ENCODE data around the gene PABPC3.

Gene PABPC3

DNA sequence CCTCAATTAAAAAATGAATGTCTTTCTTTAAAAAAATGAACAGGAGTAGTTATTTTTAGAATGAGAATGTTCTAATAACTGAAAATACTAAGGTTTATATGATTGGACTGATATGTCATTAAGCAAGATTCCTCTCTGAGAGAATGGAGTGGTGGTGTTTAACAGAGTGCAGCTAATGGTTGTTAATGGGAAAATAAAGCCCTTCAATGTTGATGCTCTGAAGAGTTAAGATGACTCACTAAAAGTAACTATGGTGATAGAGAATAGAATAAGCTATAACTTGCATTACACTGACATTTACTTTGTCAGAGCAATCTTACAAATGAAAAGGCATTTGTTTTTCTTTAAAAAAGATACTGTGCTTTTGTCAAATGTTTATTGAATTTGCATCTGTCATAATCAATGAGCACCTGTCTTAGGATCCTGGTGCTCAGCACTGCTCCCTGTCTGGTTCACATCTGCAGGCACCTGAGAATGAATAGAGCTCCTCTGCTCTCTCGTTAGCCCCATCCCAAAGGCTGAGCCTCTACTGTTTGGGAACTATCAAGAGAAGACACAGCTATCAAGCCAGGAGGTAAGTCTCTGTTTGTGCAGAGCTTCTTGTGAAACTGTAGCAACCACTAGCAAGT lies 15.1 kb downstream of the PABPC3 start:
- Histone ChIP-seq H3K27me3 (replicated peaks in 2 of 5; ENCODE audit: control insufficient read depth in 4 of 5, insufficient read depth in 5 of 5, low read length in 4 of 5) (peaks cover 0 to 23% (median 11%) of the 10 kb centered on the region in 5 experiments), H3K9me3 (ENCODE audit: control extremely low read depth in 1 of 5, control insufficient read depth in 4 of 5, insufficient read depth in 2 of 5, low read depth in 1 of 5, low read length in 4 of 5) (no peaks in the 10 kb centered on the region), H3K27ac (ENCODE audit: insufficient read depth in 1 of 2, low read depth in 1 of 2, low read length in 2 of 2, poor library complexity in 1 of 2, severe bottlenecking in 2 of 2) (no peak overlapping the region), H3K4me1 (ENCODE audit: control extremely low read depth in 1 of 4, control insufficient read depth in 4 of 4, insufficient read depth in 4 of 4, low read length in 3 of 4) (peaks cover 0 to 2% (median 0%) of the 10 kb centered on the region in 4 experiments), H3K36me3 (ENCODE audit: control insufficient read depth in 4 of 4, insufficient read depth in 4 of 4, low read length in 3 of 4) (no peaks in the 10 kb centered on the region), H3K4me3 (ENCODE audit: control insufficient read depth in 1 of 7, extremely low read depth in 1 of 7, insufficient read depth in 4 of 7, low read depth in 2 of 7, low read length in 6 of 7) (no peak overlapping the region)
- POLR2A ChIA-PET: no interaction called here
- CTCF ChIA-PET: interaction anchor here (1.3 to 4.3 kb wide), 4 partner anchors 10 to 120 kb away, joined by 3 to 36 read pairs (median 11); no protein-coding TSS in a partner anchor
- WGBS (ENCODE audit: insufficient coverage): no CpG with 5 or more reads among the region's 1 CpG
- DNase-seq: no peak

DNA sequence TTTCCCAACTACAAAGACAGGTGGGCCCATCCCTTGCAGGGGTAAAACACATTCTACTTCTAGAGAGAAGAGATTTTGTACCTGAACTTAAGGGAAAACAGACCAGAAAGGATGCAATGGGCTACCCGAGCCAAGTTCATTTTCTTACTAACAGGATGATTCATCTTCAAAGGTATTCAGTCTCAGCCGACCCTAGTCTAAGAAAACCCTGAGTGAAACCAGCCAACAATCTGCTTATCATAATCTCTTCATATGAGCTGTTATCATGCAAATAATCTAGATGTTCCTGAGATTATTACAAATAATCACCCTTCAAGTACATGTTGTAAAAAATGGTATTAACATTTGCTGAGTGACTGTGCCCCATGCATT lies 15.6 kb downstream of the PABPC3 start:
- no peak for DNase-seq
- POLR2A ChIA-PET: no interaction called here
- Histone ChIP-seq H3K27ac (ENCODE audit: insufficient read depth in 1 of 2, low read depth in 1 of 2, low read length in 2 of 2, poor library complexity in 1 of 2, severe bottlenecking in 2 of 2) (no peak overlapping the region), H3K36me3 (ENCODE audit: control insufficient read depth in 4 of 4, insufficient read depth in 4 of 4, low read length in 3 of 4) (no peaks in the 10 kb centered on the region), H3K4me1 (ENCODE audit: control extremely low read depth in 1 of 4, control insufficient read depth in 4 of 4, insufficient read depth in 4 of 4, low read length in 3 of 4) (peaks cover 0 to 2% (median 0%) of the 10 kb centered on the region in 4 experiments), H3K9me3 (ENCODE audit: control extremely low read depth in 1 of 5, control insufficient read depth in 4 of 5, insufficient read depth in 2 of 5, low read depth in 1 of 5, low read length in 4 of 5) (no peaks in the 10 kb centered on the region), H3K27me3 (replicated peaks in 2 of 5; ENCODE audit: control insufficient read depth in 4 of 5, insufficient read depth in 5 of 5, low read length in 4 of 5) (peaks cover 0 to 23% (median 9%) of the 10 kb centered on the region in 5 experiments), H3K4me3 (ENCODE audit: control insufficient read depth in 1 of 7, extremely low read depth in 1 of 7, insufficient read depth in 4 of 7, low read depth in 2 of 7, low read length in 6 of 7) (no peak overlapping the region)
- WGBS (ENCODE audit: insufficient coverage): 100% methylated on average over 1 of the region's 2 CpGs
- CTCF ChIA-PET: interaction anchor here (1.0 to 4.3 kb wide), 4 partner anchors 10 to 120 kb away, joined by 3 to 36 read pairs (median 11); no protein-coding TSS in a partner anchor

DNA sequence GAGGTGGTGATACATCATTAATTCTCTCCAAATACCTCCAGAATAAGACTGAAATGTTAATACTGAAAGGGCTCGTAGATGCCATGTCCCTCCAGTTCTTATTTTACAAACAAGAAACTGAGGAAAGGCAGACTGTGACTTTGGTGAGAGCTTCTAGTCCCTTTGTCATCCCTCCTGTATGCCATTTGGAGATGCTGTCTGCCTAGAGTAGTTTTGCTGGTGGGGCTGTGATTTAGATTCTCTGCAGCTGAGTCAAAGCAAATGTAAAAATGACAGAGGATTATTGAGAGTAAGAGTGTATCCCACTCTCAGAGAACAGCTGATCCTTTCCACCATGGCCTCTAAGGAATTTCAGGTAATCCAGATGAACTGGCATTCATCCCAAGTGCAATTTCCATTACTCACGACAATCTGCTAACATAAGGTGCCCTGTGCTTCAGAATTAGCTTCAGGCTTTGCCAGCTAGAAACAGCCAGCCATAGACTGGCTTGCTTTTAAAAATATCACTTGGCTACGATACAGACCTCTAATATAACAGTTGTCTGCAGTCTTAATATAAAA lies 16.8 kb downstream of the PABPC3 start:
- H3K36me3 ChIP-seq (ENCODE audit: control insufficient read depth in 4 of 4, insufficient read depth in 4 of 4, low read length in 3 of 4): no peaks in the 10 kb centered on the region
- H3K4me3 ChIP-seq (ENCODE audit: control insufficient read depth in 1 of 7, extremely low read depth in 1 of 7, insufficient read depth in 4 of 7, low read depth in 2 of 7, low read length in 6 of 7): no peak overlapping the region
- ChIA-PET POLR2A (no interaction called here), CTCF (interaction anchor here (1.0 to 4.3 kb wide), 10 partner anchors 9 to 114 kb away, joined by 3 to 36 read pairs (median 4); partner anchors contain the start of gene PABPC3)
- no peak for DNase-seq
- no peak overlapping the region for H3K27ac ChIP-seq (ENCODE audit: insufficient read depth in 1 of 2, low read depth in 1 of 2, low read length in 2 of 2, poor library complexity in 1 of 2, severe bottlenecking in 2 of 2)
- H3K27me3 ChIP-seq (replicated peaks in 2 of 5; ENCODE audit: control insufficient read depth in 4 of 5, insufficient read depth in 5 of 5, low read length in 4 of 5): peaks cover 0 to 22% (median 6%) of the 10 kb centered on the region in 5 experiments
- 75% methylated on average over 1 of the region's 3 CpGs for WGBS (ENCODE audit: insufficient coverage)
- peaks cover 0 to 2% (median 0%) of the 10 kb centered on the region in 4 experiments for H3K4me1 ChIP-seq (ENCODE audit: control extremely low read depth in 1 of 4, control insufficient read depth in 4 of 4, insufficient read depth in 4 of 4, low read length in 3 of 4)
- H3K9me3 ChIP-seq (ENCODE audit: control extremely low read depth in 1 of 5, control insufficient read depth in 4 of 5, insufficient read depth in 2 of 5, low read depth in 1 of 5, low read length in 4 of 5): no peaks in the 10 kb centered on the region

DNA sequence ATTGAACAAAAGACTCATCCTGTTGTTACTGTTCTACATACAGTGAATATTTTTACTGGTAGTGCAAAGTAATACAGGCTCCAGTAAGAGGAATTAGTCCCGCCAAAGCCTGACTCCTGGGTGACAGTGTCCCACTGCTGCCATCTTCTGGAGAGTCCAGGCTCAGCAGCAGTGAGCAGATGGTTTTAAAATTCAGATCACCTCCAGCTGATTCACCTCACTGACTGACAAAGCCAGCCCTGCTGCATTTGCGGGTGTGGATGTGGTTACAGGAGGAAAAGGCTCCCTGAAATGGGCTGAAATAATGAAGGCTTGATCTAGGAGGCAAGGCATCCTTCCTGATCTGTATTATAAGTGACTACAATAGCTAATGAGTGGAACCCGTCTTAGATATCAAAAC lies 18.3 kb downstream of the PABPC3 start:
- Histone ChIP-seq H3K4me1 (ENCODE audit: control extremely low read depth in 1 of 4, control insufficient read depth in 4 of 4, insufficient read depth in 4 of 4, low read length in 3 of 4) (peaks cover 0 to 2% (median under 1%) of the 10 kb centered on the region in 4 experiments), H3K27ac (ENCODE audit: insufficient read depth in 1 of 2, low read depth in 1 of 2, low read length in 2 of 2, poor library complexity in 1 of 2, severe bottlenecking in 2 of 2) (no peak overlapping the region), H3K27me3 (replicated peaks in 2 of 5; ENCODE audit: control insufficient read depth in 4 of 5, insufficient read depth in 5 of 5, low read length in 4 of 5) (peaks cover 0 to 29% (median 7%) of the 10 kb centered on the region in 5 experiments), H3K9me3 (ENCODE audit: control extremely low read depth in 1 of 5, control insufficient read depth in 4 of 5, insufficient read depth in 2 of 5, low read depth in 1 of 5, low read length in 4 of 5) (no peaks in the 10 kb centered on the region), H3K4me3 (ENCODE audit: control insufficient read depth in 1 of 7, extremely low read depth in 1 of 7, insufficient read depth in 4 of 7, low read depth in 2 of 7, low read length in 6 of 7) (no peak overlapping the region), H3K36me3 (ENCODE audit: control insufficient read depth in 4 of 4, insufficient read depth in 4 of 4, low read length in 3 of 4) (no peaks in the 10 kb centered on the region)
- 36% methylated on average over 2 of the region's 3 CpGs for WGBS (ENCODE audit: insufficient coverage)
- CTCF ChIA-PET: interaction anchor here (0.8 to 4.3 kb wide), 12 partner anchors 7 to 119 kb away, joined by 3 to 36 read pairs (median 4); no protein-coding TSS in a partner anchor
- DNase-seq: peak; percentile 82 to 93 (median 88)
- POLR2A ChIA-PET: no interaction called here

DNA sequence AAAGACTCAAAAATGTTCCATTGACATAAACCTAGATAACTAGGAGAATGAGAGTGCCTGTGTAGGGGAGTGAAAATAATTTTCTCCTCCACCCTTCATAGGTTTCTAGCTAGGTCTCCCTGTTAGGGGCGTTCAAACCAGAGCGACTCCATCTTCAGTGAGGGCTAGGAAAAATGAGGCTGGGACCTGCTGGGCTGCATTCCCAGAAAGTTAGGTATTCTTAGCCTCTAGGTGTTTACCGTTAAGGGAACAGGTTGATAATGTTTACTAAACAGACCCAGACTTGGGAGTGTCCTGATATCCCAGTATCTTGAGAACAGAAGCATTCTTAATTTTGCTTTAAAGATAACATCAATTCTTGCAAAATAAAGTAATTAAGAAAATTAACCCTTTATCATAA lies 20.1 kb downstream of the PABPC3 start:
- no CpG with 5 or more reads among the region's 3 CpGs for WGBS (ENCODE audit: insufficient coverage)
- ChIA-PET CTCF (no interaction called here), POLR2A (no interaction called here)
- no peaks in the 10 kb centered on the region for H3K36me3 ChIP-seq (ENCODE audit: control insufficient read depth in 4 of 4, insufficient read depth in 4 of 4, low read length in 3 of 4)
- H3K27ac ChIP-seq (ENCODE audit: insufficient read depth in 1 of 2, low read depth in 1 of 2, low read length in 2 of 2, poor library complexity in 1 of 2, severe bottlenecking in 2 of 2): no peak overlapping the region
- peaks cover 0 to 2% (median under 1%) of the 10 kb centered on the region in 4 experiments for H3K4me1 ChIP-seq (ENCODE audit: control extremely low read depth in 1 of 4, control insufficient read depth in 4 of 4, insufficient read depth in 4 of 4, low read length in 3 of 4)
- no peak for DNase-seq
- H3K9me3 ChIP-seq (ENCODE audit: control extremely low read depth in 1 of 5, control insufficient read depth in 4 of 5, insufficient read depth in 2 of 5, low read depth in 1 of 5, low read length in 4 of 5): no peaks in the 10 kb centered on the region
- H3K27me3 ChIP-seq (replicated peaks in 2 of 5; ENCODE audit: control insufficient read depth in 4 of 5, insufficient read depth in 5 of 5, low read length in 4 of 5): peaks cover 2 to 28% (median 7%) of the 10 kb centered on the region in 5 experiments
- H3K4me3 ChIP-seq (ENCODE audit: control insufficient read depth in 1 of 7, extremely low read depth in 1 of 7, insufficient read depth in 4 of 7, low read depth in 2 of 7, low read length in 6 of 7): no peak overlapping the region

DNA sequence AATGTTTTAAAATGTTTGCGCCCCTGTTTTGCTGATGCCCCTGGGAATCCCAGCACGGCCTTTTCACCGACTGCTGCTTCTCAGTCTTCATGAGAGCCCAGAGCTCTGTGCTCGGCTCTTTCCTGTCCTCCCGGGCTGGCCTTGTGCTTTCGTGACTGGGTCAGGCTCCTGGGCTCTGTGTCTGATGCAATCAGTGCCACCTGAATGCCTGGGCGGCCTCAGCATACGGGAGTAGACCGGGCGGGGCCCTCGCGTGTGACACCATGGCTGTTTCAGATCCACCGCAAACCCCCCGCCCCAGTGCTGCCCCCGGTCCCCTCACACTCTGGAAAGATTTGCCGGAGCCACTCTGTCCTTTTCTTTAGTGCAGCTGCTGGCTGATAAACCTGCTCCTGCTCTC lies 21.4 kb downstream of the PABPC3 start:
- Histone ChIP-seq H3K36me3 (ENCODE audit: control insufficient read depth in 4 of 4, insufficient read depth in 4 of 4, low read length in 3 of 4) (no peaks in the 10 kb centered on the region), H3K4me1 (ENCODE audit: control extremely low read depth in 1 of 4, control insufficient read depth in 4 of 4, insufficient read depth in 4 of 4, low read length in 3 of 4) (peaks cover 0 to 2% (median under 1%) of the 10 kb centered on the region in 4 experiments), H3K27me3 (replicated peaks in 2 of 5; ENCODE audit: control insufficient read depth in 4 of 5, insufficient read depth in 5 of 5, low read length in 4 of 5) (peaks cover 2 to 23% (median 6%) of the 10 kb centered on the region in 5 experiments), H3K27ac (ENCODE audit: insufficient read depth in 1 of 2, low read depth in 1 of 2, low read length in 2 of 2, poor library complexity in 1 of 2, severe bottlenecking in 2 of 2) (no peak overlapping the region), H3K9me3 (ENCODE audit: control extremely low read depth in 1 of 5, control insufficient read depth in 4 of 5, insufficient read depth in 2 of 5, low read depth in 1 of 5, low read length in 4 of 5) (no peaks in the 10 kb centered on the region), H3K4me3 (ENCODE audit: control insufficient read depth in 1 of 7, extremely low read depth in 1 of 7, insufficient read depth in 4 of 7, low read depth in 2 of 7, low read length in 6 of 7) (no peak overlapping the region)
- 98% methylated on average over 16 of the region's 16 CpGs for WGBS (ENCODE audit: insufficient coverage)
- ChIA-PET POLR2A (no interaction called here), CTCF (interaction anchor here (3.1 kb wide), 1 partner anchor 112 kb away, joined by 7 read pairs; no protein-coding TSS in a partner anchor)
- no peak for DNase-seq

DNA sequence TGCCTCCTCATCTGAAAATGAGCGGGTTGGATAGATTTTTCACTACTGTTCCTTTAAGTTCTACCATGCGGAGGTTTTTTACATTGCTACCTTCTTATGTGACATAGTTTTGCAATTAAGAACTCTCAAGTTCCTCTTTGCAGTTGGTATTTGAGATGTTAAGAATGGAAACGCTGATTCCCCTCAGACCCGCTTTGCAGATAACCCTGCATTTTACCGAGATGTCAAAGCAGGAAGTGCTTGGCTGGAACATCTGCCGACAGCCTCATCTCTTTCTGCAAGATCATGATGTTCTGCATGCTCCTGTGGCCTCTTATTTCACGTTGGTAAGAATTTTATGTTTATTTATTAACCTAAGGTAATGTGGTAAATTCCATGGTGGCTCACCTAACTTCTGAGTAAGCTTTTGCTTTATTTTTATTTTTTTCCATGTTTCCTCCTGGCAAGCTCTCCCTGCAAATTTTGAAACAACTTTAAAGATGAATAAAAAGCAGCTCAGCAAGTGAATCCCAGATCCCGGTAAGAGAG lies 22.5 kb downstream of the PABPC3 start:
- H3K27me3 ChIP-seq (replicated peaks in 2 of 5; ENCODE audit: control insufficient read depth in 4 of 5, insufficient read depth in 5 of 5, low read length in 4 of 5): peaks cover 2 to 19% (median 4%) of the 10 kb centered on the region in 5 experiments
- POLR2A ChIA-PET: no interaction called here
- CTCF ChIA-PET: interaction anchor here (3.1 kb wide), 1 partner anchor 113 kb away, joined by 7 read pairs; no protein-coding TSS in a partner anchor
- DNase-seq: peak in 2 of 3 donors; percentile 50 to 69
- 46% methylated on average over 5 of the region's 8 CpGs for WGBS (ENCODE audit: insufficient coverage)
- H3K36me3 ChIP-seq (ENCODE audit: control insufficient read depth in 4 of 4, insufficient read depth in 4 of 4, low read length in 3 of 4): no peaks in the 10 kb centered on the region
- H3K4me1 ChIP-seq (ENCODE audit: control extremely low read depth in 1 of 4, control insufficient read depth in 4 of 4, insufficient read depth in 4 of 4, low read length in 3 of 4): peaks cover 0 to 2% (median under 1%) of the 10 kb centered on the region in 4 experiments
- H3K4me3 ChIP-seq (ENCODE audit: control insufficient read depth in 1 of 7, extremely low read depth in 1 of 7, insufficient read depth in 4 of 7, low read depth in 2 of 7, low read length in 6 of 7): no peak overlapping the region
- H3K27ac ChIP-seq (ENCODE audit: insufficient read depth in 1 of 2, low read depth in 1 of 2, low read length in 2 of 2, poor library complexity in 1 of 2, severe bottlenecking in 2 of 2): no peak overlapping the region
- H3K9me3 ChIP-seq (ENCODE audit: control extremely low read depth in 1 of 5, control insufficient read depth in 4 of 5, insufficient read depth in 2 of 5, low read depth in 1 of 5, low read length in 4 of 5): peaks cover 0 to 4% (median 0%) of the 10 kb centered on the region in 5 experiments
